ENCODE data around the gene TMEM131.

DNA sequence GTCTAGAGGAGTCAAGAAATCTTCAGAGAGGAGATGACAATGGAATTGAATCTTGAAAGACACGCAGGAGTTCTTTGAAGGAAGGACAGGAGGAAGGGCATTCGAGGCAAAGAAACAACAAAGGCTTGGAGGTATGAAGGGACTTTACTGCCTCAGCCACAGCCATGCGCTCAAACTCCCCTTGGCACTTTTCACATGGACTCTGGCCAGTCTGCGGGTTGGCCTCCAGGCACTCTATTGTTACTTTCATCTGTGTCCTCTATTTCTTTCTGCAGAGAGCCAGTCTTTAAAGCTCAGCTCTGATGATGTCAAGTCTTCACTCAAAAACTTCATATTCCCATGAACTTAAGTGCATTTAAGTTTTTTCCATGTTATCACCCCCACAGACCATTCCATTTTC is 186.9 kb downstream of the TMEM131 start:
- TF ChIP-seq, protein P1, sequence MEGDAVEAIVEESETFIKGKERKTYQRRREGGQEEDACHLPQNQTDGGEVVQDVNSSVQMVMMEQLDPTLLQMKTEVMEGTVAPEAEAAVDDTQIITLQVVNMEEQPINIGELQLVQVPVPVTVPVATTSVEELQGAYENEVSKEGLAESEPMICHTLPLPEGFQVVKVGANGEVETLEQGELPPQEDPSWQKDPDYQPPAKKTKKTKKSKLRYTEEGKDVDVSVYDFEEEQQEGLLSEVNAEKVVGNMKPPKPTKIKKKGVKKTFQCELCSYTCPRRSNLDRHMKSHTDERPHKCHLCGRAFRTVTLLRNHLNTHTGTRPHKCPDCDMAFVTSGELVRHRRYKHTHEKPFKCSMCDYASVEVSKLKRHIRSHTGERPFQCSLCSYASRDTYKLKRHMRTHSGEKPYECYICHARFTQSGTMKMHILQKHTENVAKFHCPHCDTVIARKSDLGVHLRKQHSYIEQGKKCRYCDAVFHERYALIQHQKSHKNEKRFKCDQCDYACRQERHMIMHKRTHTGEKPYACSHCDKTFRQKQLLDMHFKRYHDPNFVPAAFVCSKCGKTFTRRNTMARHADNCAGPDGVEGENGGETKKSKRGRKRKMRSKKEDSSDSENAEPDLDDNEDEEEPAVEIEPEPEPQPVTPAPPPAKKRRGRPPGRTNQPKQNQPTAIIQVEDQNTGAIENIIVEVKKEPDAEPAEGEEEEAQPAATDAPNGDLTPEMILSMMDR (IDR thresholded peaks at IDR 0.05), result no peak
- no peak for TF ChIP-seq POLR2A (IDR thresholded peaks at IDR 0.05)

Measured in upper lobe of left lung (tissue), 4 donors.